Ascending aorta (tissue), 2 donors: Measurements from ENCODE around the gene TMEM196. TPM values are rescaled to one million over a fixed set of nuclear protein-coding genes. Genes with fewer than 3 reads are reported as not detected.

ENCODE experiments used
- DNase-seq, 2 donors: peaks; one replicate each; pipeline ENCODE4 v3.0.0-alpha.2; 2019; ENCODE audit warnings: low spot score in 2 of 2
- H3K27ac ChIP-seq, 2 donors: fragments of 200-600 bp; sonication (generic); one replicate each; pipeline ENCODE4 v1.5.1; 2016 to 2017; ENCODE audit warnings: mild to moderate bottlenecking in 1 of 2
- H3K27me3 ChIP-seq: fragments of 200-600 bp; sonication (generic); one replicate; pipeline ENCODE4 v1.5.1; 2017
- H3K36me3 ChIP-seq, 2 donors: fragments of 200-600 bp; sonication (generic); one replicate each; pipeline ENCODE4 v1.5.1; 2016
- H3K4me1 ChIP-seq, 2 donors: fragments of 200-600 bp; sonication (generic); one replicate each; pipeline ENCODE4 v1.5.1; 2016 to 2017; ENCODE audit warnings: mild to moderate bottlenecking in 1 of 2
- H3K4me3 ChIP-seq, 2 donors: fragments of 200-600 bp; sonication (generic); one replicate each; pipeline ENCODE4 v1.5.1; 2016 to 2017; ENCODE audit warnings: mild to moderate bottlenecking in 1 of 2
- H3K9me3 ChIP-seq, 2 donors: fragments of 200-600 bp; sonication (generic); one replicate each; pipeline ENCODE4 v1.5.1; 2016
- CTCF ChIP-seq, 3 experiments: fragments of 200-600 bp in 2 of 3; fragments of 450-650 bp in 1 of 3; sonication (generic) in 2 of 3; IDR thresholded peaks; one replicate each; pipeline ENCODE4 v1.5.1; 2016 to 2019; ENCODE audit warnings: antibody characterized with exemption in 3 of 3, mild to moderate bottlenecking in 1 of 3, moderate library complexity in 1 of 3
- intact Hi-C: fragments of 100-400 bp; cut with DNase I; formaldehyde crosslinking; loops from one replicate; pipeline ENCODE4 v1.15.1; 2023
- total RNA-seq: library from RNA; depleted of rRNA; stranded (reverse); fragments of >200 nt; gene quantifications from one replicate; pipeline ENCODE4 v1.1.0, GENCODE V29; 2016

The TMEM196 gene
- total RNA-seq, 1 donor from 2014 or later: not detected

- H3K4me1 ChIP-seq: peaks cover 0 to 3% of the 10 kb centered on the region in 2 donors
- intact Hi-C loops: no loop called here
Observed at GRCh38 chr7:19708397-19709248, 64.8 kb downstream of the TMEM196 start, which contains the start of gene POLR1F. TSS of gene POLR1F (minus strand) at chr7:19709037. CDS start at chr7:19709016, 21 bp downstream.

GRCh38 chr7:19707240-19707639 is 66.2 kb downstream of the TMEM196 start:
- H3K27me3 ChIP-seq: no peaks in the 10 kb centered on the region
- DNase-seq: no peak
- intact Hi-C loops: no loop called here
- H3K4me1 ChIP-seq: peaks cover 0 to 3% of the 10 kb centered on the region in 2 donors
- peak overlapping the region; percentile 87 to 91 for H3K4me3 ChIP-seq
- TF ChIP-seq CTCF (IDR thresholded peaks at IDR 0.05): no peak
- H3K9me3 ChIP-seq: no peaks in the 10 kb centered on the region
- no peak overlapping the region for H3K27ac ChIP-seq
- peaks cover 3 to 12% of the 10 kb centered on the region in 2 donors for H3K36me3 ChIP-seq

More at GRCh38 chr7:19708397-19709248, 64.8 kb downstream of the TMEM196 start, which contains the start of gene POLR1F:
- TF ChIP-seq CTCF (IDR thresholded peaks at IDR 0.05): peak; percentile 73 to 92 (median 90)
- no peaks in the 10 kb centered on the region for H3K27me3 ChIP-seq
- no peaks in the 10 kb centered on the region for H3K9me3 ChIP-seq
- H3K4me3 ChIP-seq: peak within 1 kb of the TSS; percentile 87 to 91
- peak within 1 kb of the TSS; percentile 37 to 77 for H3K27ac ChIP-seq
- DNase-seq: peak; percentile 78 to 96
- peaks cover 0 to under 1% of the 10 kb centered on the region in 2 donors for H3K36me3 ChIP-seq

- peaks cover 0 to 3% of the 10 kb centered on the region in 2 donors for H3K4me1 ChIP-seq
- H3K27me3 ChIP-seq: no peaks in the 10 kb centered on the region
- DNase-seq: no peak
- H3K36me3 ChIP-seq: peaks cover 3 to 20% of the 10 kb centered on the region in 2 donors
- H3K4me3 ChIP-seq: no peak overlapping the region
- no peaks in the 10 kb centered on the region for H3K9me3 ChIP-seq
- intact Hi-C loops: no loop called here
- no peak for TF ChIP-seq CTCF (IDR thresholded peaks at IDR 0.05)
- H3K27ac ChIP-seq: no peak overlapping the region
Observed at GRCh38 chr7:19705663-19706062, 67.8 kb downstream of the TMEM196 start.

GRCh38 chr7:19701471-19701870 is 71.9 kb downstream of the TMEM196 start:
- H3K36me3 ChIP-seq: peaks cover 6 to 25% of the 10 kb centered on the region in 2 donors
- H3K4me3 ChIP-seq: no peak overlapping the region
- intact Hi-C loops: no loop called here
- no peaks in the 10 kb centered on the region for H3K4me1 ChIP-seq
- DNase-seq: no peak
- no peaks in the 10 kb centered on the region for H3K27me3 ChIP-seq
- H3K27ac ChIP-seq: no peak overlapping the region
- TF ChIP-seq CTCF (IDR thresholded peaks at IDR 0.05): no peak
- H3K9me3 ChIP-seq: no peaks in the 10 kb centered on the region

- peaks cover 6 to 25% of the 10 kb centered on the region in 2 donors for H3K36me3 ChIP-seq
- intact Hi-C loops: no loop called here
- no peaks in the 10 kb centered on the region for H3K27me3 ChIP-seq
- H3K27ac ChIP-seq: no peak overlapping the region
- TF ChIP-seq CTCF (IDR thresholded peaks at IDR 0.05): no peak
- no peaks in the 10 kb centered on the region for H3K9me3 ChIP-seq
- DNase-seq: no peak
- H3K4me3 ChIP-seq: no peak overlapping the region
- H3K4me1 ChIP-seq: no peaks in the 10 kb centered on the region
Observed at GRCh38 chr7:19700936-19701335, 72.5 kb downstream of the TMEM196 start.
